ENCODE data around the gene ACOX3.

The ACOX3 gene

GRCh38 chr4:8372506-8372905, 68.0 kb downstream of the ACOX3 start:
- no peak for DNase-seq (ENCODE audit: low read depth)

- DNase-seq (ENCODE audit: low read depth): no peak
Measured at GRCh38 chr4:8371596-8371995, 68.9 kb downstream of the ACOX3 start.

- DNase-seq (ENCODE audit: low read depth): no peak
Measured at GRCh38 chr4:8370835-8371595, 69.5 kb downstream of the ACOX3 start.

- no peak for DNase-seq (ENCODE audit: low read depth)
Measured at GRCh38 chr4:8370106-8370787, 70.3 kb downstream of the ACOX3 start.

- DNase-seq (ENCODE audit: low read depth): no peak
Measured at GRCh38 chr4:8369426-8370105, 71.0 kb downstream of the ACOX3 start.

- DNase-seq (ENCODE audit: low read depth): no peak
Measured at GRCh38 chr4:8368998-8369397, 71.5 kb downstream of the ACOX3 start.

- DNase-seq (ENCODE audit: low read depth): no peak
Measured at GRCh38 chr4:8368061-8368481, 72.5 kb downstream of the ACOX3 start.

GRCh38 chr4:8366601-8367000, 73.9 kb downstream of the ACOX3 start:
- no peak for DNase-seq (ENCODE audit: low read depth)

GRCh38 chr4:8365951-8366350, 74.6 kb downstream of the ACOX3 start:
- DNase-seq (ENCODE audit: low read depth): no peak

GRCh38 chr4:8365353-8365752, 75.2 kb downstream of the ACOX3 start:
- DNase-seq (ENCODE audit: low read depth): no peak

- DNase-seq (ENCODE audit: low read depth): no peak
Measured at GRCh38 chr4:8364848-8365350, 75.6 kb downstream of the ACOX3 start.

- DNase-seq (ENCODE audit: low read depth): no peak
Measured at GRCh38 chr4:8364141-8364540, 76.4 kb downstream of the ACOX3 start.

- no peak for DNase-seq (ENCODE audit: low read depth)
Measured at GRCh38 chr4:8362483-8362882, 78.0 kb downstream of the ACOX3 start.

- no peak for DNase-seq (ENCODE audit: low read depth)
Measured at GRCh38 chr4:8359193-8359592, 81.3 kb downstream of the ACOX3 start.

GRCh38 chr4:8356856-8357255, 83.7 kb downstream of the ACOX3 start:
- no peak for DNase-seq (ENCODE audit: low read depth)

- no peak for DNase-seq (ENCODE audit: low read depth)
Measured at GRCh38 chr4:8355864-8356565, 84.5 kb downstream of the ACOX3 start.

- no peak for DNase-seq (ENCODE audit: low read depth)
Measured at GRCh38 chr4:8355306-8355705, 85.2 kb downstream of the ACOX3 start.

GRCh38 chr4:8353912-8354453, 86.5 kb downstream of the ACOX3 start:
- DNase-seq (ENCODE audit: low read depth): no peak

GRCh38 chr4:8353158-8353669, 87.3 kb downstream of the ACOX3 start:
- no peak for DNase-seq (ENCODE audit: low read depth)

- DNase-seq (ENCODE audit: low read depth): no peak
Measured at GRCh38 chr4:8352368-8353157, 88.0 kb downstream of the ACOX3 start.

- no peak for DNase-seq (ENCODE audit: low read depth)
Measured at GRCh38 chr4:8351931-8352367, 88.6 kb downstream of the ACOX3 start.

Data from stimulated activated CD8-positive, alpha-beta memory T cell treated with anti-CD3 and anti-CD28 coated beads, Interleukin-4, amount 100 ng/mL, for 24 hours (primary cell).